AG04450 (cell line): ENCODE data around the gene ARMS2. TPM values are rescaled to one million over a fixed set of nuclear protein-coding genes. Genes with fewer than 3 reads are reported as not detected.

Source experiments
- CTCF ChIA-PET: fragments of 300-600, 350-600 bp; formaldehyde crosslinking; extraction: SDS; loops from one replicate; lab custom pipeline; 2022; ENCODE audit warnings: antibody characterized with exemption, inconsistent platforms; lab: Charles Lee
- POLR2A ChIA-PET: fragments of 350-600 bp; formaldehyde crosslinking; extraction: SDS; loops from one replicate; lab custom pipeline; 2021; ENCODE audit warnings: antibody characterized with exemption, inconsistent platforms; lab: Yijun Ruan, JAX
- DNase-seq: peaks from one replicate; pipeline ENCODE4 v3.0.0-alpha.2; 2011; ENCODE audit warnings: low read depth, low spot score
- H3K27ac ChIP-seq: one replicate; pipeline ENCODE4 v1.5.1; 2012; ENCODE audit warnings: low read depth, low read length, control low read depth
- H3K27me3 ChIP-seq: one replicate; pipeline ENCODE4 v1.6.0; 2012; ENCODE audit warnings: low read length; ENCODE audit not compliant: control insufficient read depth, insufficient read depth
- H3K4me3 ChIP-seq: 2 replicates; pipeline ENCODE4 v1.5.1; 2011; ENCODE audit warnings: mild to moderate bottlenecking, low read depth, low read length, control low read depth
- H3K9me3 ChIP-seq: 2 replicates; pipeline ENCODE4 v1.5.1; 2012; ENCODE audit warnings: low read length; ENCODE audit not compliant: control insufficient read depth, insufficient read depth
- CTCF ChIP-seq: IDR thresholded peaks from 2 replicates; pipeline ENCODE4 v1.5.1; 2011; ENCODE audit warnings: low read depth, low read length, control low read depth, inconsistent platforms
- polyA plus RNA-seq: library from polyadenylated mRNA; depleted of rRNA; stranded (reverse); fragments of >200 nt; gene quantifications from 2 replicates; pipeline ENCODE4 v1.2.3, GENCODE V29; 2011

Gene ARMS2
- polyA plus RNA-seq, 1 experiment = not detected

GRCh38 chr10:122478971-122479370, 24.5 kb downstream of the ARMS2 start:
- CTCF ChIA-PET = interaction anchor here (1.3 kb wide), 1 partner anchor 12 kb away, joined by 3 read pairs; no protein-coding TSS in a partner anchor

GRCh38 chr10:122480146-122480833, 25.8 kb downstream of the ARMS2 start:
- no peak for TF ChIP-seq CTCF
- CTCF ChIA-PET = interaction anchor here (1.3 kb wide), 1 partner anchor 10 kb away, joined by 3 read pairs; no protein-coding TSS in a partner anchor
- POLR2A ChIA-PET = no interaction called here
- H3K27me3 ChIP-seq = no peaks in the 10 kb centered on the region
- H3K9me3 ChIP-seq = no peaks in the 10 kb centered on the region
- DNase-seq = no peak
- H3K4me3 ChIP-seq = no peak overlapping the region
- H3K27ac ChIP-seq = no peak overlapping the region

More at GRCh38 chr10:122478971-122479370, 24.5 kb downstream of the ARMS2 start:
- no peak overlapping the region for H3K4me3 ChIP-seq
- H3K27me3 ChIP-seq = no peaks in the 10 kb centered on the region
- H3K27ac ChIP-seq = no peak overlapping the region
- POLR2A ChIA-PET = no interaction called here
- no peaks in the 10 kb centered on the region for H3K9me3 ChIP-seq
- TF ChIP-seq CTCF = no peak
- no peak for DNase-seq

- no peak for TF ChIP-seq CTCF
- Histone ChIP-seq H3K9me3 (no peaks in the 10 kb centered on the region), H3K4me3 (no peak overlapping the region), H3K27me3 (no peaks in the 10 kb centered on the region), H3K27ac (no peak overlapping the region)
- ChIA-PET CTCF (interaction anchor here (1.4 kb wide), 1 partner anchor 26 kb away, joined by 3 read pairs; no protein-coding TSS in a partner anchor), POLR2A (no interaction called here)
- DNase-seq = no peak
These were observed 27.0 kb downstream of the ARMS2 start for GRCh38 chr10:122481296-122482056.

- POLR2A ChIA-PET = no interaction called here
- no peaks in the 10 kb centered on the region for H3K27me3 ChIP-seq
- no peak overlapping the region for H3K27ac ChIP-seq
- H3K4me3 ChIP-seq = no peak overlapping the region
- no peak for TF ChIP-seq CTCF
- DNase-seq = no peak
- H3K9me3 ChIP-seq = no peaks in the 10 kb centered on the region
- CTCF ChIA-PET = interaction anchor here (1.0 kb wide), 1 partner anchor 12 kb away, joined by 8 read pairs; no protein-coding TSS in a partner anchor
These were observed 30.0 kb downstream of the ARMS2 start for GRCh38 chr10:122484276-122485060.
